GM19395 (cell line): ENCODE data around the gene SLC15A5.
A peak's percentile ranks its signal among the peaks of the same experiment; 100 is the strongest.

Source experiments
- ATAC-seq: cut with Tn5 transposase; IDR thresholded peaks from one replicate; pipeline ENCODE4 v1.9.1; 2021; ENCODE audit warnings: mild to moderate bottlenecking, moderate library complexity; ENCODE audit not compliant: unreplicated experiment

Gene SLC15A5

GRCh38 chr12:16184681-16185080 lies 92.8 kb downstream of the SLC15A5 start:
- no peak for ATAC-seq

- ATAC-seq: no peak
Observed at GRCh38 chr12:16183541-16183940, 93.9 kb downstream of the SLC15A5 start.

GRCh38 chr12:16175840-16176239 lies 101.6 kb downstream of the SLC15A5 start:
- ATAC-seq: no peak

GRCh38 chr12:16174282-16174681 lies 103.2 kb downstream of the SLC15A5 start:
- ATAC-seq: no peak

GRCh38 chr12:16171348-16171747 lies 106.1 kb downstream of the SLC15A5 start:
- no peak for ATAC-seq

- ATAC-seq: no peak
Observed at GRCh38 chr12:16168078-16168477, 109.4 kb downstream of the SLC15A5 start.

- no peak for ATAC-seq
Observed at GRCh38 chr12:16166563-16167470, 110.7 kb downstream of the SLC15A5 start.

- ATAC-seq: peak; percentile 53
Observed at GRCh38 chr12:16165506-16165905, 112.0 kb downstream of the SLC15A5 start.

GRCh38 chr12:16163901-16164300 lies 113.6 kb downstream of the SLC15A5 start:
- ATAC-seq: no peak

GRCh38 chr12:16163146-16163545 lies 114.3 kb downstream of the SLC15A5 start:
- no peak for ATAC-seq

- ATAC-seq: no peak
Observed at GRCh38 chr12:16159571-16159970, 117.9 kb downstream of the SLC15A5 start.

GRCh38 chr12:16158050-16158449 lies 119.4 kb downstream of the SLC15A5 start:
- no peak for ATAC-seq

- no peak for ATAC-seq
Observed at GRCh38 chr12:16155938-16156337, 121.5 kb downstream of the SLC15A5 start.

GRCh38 chr12:16154990-16155389 lies 122.5 kb downstream of the SLC15A5 start:
- no peak for ATAC-seq

GRCh38 chr12:16152885-16153673 lies 124.4 kb downstream of the SLC15A5 start:
- no peak for ATAC-seq

GRCh38 chr12:16150276-16150675 lies 127.2 kb downstream of the SLC15A5 start:
- ATAC-seq: no peak

GRCh38 chr12:16148938-16149337 lies 128.5 kb downstream of the SLC15A5 start:
- no peak for ATAC-seq
